ENCODE data around the gene SEC14L3. TPM values are rescaled to one million over a fixed set of nuclear protein-coding genes. Genes with fewer than 3 reads are reported as not detected.

SEC14L3 gene
- total RNA-seq, 1 donor from 2014 or later = not detected

DNA sequence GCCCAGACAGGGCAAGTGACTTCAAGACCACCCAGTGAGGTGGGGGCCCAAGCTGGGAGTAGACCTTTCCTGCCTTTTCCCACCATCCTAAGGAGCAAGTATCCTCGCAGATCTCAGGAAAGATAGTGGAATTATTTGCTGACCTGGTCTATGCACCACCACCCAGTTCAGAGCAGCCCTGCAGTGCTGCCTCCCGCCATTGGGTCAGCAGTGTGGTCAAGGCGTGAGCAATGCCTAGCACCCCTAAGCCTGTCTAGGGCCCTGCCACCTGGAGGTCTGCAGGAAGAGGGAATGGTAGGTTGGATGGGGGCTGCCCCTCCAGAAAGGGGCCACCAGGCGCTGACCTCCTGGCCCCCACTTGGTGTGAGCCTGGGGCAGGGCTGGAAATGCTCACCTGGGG lies 39.7 kb downstream of the SEC14L3 start:
- intact Hi-C loops (cut with micrococcal nuclease) = no loop called here
- CTCF ChIA-PET = interaction anchor here (1.3 kb wide), 1 partner anchor 144 kb away, joined by 4 read pairs; no protein-coding TSS in a partner anchor
- Mint-ChIP-seq H3K27me3 (no peaks in the 10 kb centered on the region), H3K27ac (no peak overlapping the region), H3K4me3 (no peak overlapping the region), H3K9me3 (peaks cover 5% of the 10 kb centered on the region), H3K36me3 (ENCODE audit: low read depth) (peaks cover 20% of the 10 kb centered on the region), H3K4me1 (peaks cover 16% of the 10 kb centered on the region)
- DNase-seq (no peak), ATAC-seq (ENCODE audit: low read depth) (no peak)
- TF ChIP-seq, protein P1, sequence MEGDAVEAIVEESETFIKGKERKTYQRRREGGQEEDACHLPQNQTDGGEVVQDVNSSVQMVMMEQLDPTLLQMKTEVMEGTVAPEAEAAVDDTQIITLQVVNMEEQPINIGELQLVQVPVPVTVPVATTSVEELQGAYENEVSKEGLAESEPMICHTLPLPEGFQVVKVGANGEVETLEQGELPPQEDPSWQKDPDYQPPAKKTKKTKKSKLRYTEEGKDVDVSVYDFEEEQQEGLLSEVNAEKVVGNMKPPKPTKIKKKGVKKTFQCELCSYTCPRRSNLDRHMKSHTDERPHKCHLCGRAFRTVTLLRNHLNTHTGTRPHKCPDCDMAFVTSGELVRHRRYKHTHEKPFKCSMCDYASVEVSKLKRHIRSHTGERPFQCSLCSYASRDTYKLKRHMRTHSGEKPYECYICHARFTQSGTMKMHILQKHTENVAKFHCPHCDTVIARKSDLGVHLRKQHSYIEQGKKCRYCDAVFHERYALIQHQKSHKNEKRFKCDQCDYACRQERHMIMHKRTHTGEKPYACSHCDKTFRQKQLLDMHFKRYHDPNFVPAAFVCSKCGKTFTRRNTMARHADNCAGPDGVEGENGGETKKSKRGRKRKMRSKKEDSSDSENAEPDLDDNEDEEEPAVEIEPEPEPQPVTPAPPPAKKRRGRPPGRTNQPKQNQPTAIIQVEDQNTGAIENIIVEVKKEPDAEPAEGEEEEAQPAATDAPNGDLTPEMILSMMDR (IDR thresholded peaks at IDR 0.05) = no peak
- POLR2A ChIA-PET = interaction anchor here (0.5 kb wide), 1 partner anchor 268 kb away, joined by 3 read pairs; no protein-coding TSS in a partner anchor

DNA sequence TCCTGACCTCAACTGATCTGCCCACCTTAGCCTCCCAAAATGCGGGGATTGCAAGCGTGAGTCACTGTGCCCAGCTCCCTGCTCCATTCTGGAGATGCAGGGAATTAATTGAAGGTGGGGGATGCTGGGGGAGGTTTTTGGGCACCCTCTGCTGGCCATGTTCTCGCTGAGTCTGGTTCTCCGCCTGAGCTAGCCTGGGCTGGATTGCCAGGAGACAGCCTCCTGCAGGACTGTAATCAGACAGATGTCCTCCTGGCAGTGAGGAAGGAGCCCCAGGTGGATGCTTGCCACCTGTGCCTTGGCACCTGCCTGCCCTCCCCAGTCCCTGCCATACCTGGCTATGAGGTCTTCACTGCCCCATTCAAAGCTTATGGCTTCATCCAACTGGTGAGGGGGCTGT lies 40.9 kb downstream of the SEC14L3 start:
- DNase-seq (no peak), ATAC-seq (ENCODE audit: low read depth) (no peak)
- ChIA-PET POLR2A (interaction anchor here (1.0 kb wide), 1 partner anchor 8 kb away, joined by 3 read pairs; no protein-coding TSS in a partner anchor), CTCF (interaction anchor here (0.6 kb wide), 1 partner anchor 42 kb away, joined by 3 read pairs; no protein-coding TSS in a partner anchor)
- Mint-ChIP-seq H3K4me3 (no peak overlapping the region), H3K9me3 (peaks cover 3% of the 10 kb centered on the region), H3K36me3 (ENCODE audit: low read depth) (peaks cover 27% of the 10 kb centered on the region), H3K27ac (no peak overlapping the region), H3K27me3 (no peaks in the 10 kb centered on the region), H3K4me1 (peaks cover 26% of the 10 kb centered on the region)
- intact Hi-C loops (cut with micrococcal nuclease) = no loop called here
- TF ChIP-seq, protein P1 (IDR thresholded peaks at IDR 0.05) = no peak

DNA sequence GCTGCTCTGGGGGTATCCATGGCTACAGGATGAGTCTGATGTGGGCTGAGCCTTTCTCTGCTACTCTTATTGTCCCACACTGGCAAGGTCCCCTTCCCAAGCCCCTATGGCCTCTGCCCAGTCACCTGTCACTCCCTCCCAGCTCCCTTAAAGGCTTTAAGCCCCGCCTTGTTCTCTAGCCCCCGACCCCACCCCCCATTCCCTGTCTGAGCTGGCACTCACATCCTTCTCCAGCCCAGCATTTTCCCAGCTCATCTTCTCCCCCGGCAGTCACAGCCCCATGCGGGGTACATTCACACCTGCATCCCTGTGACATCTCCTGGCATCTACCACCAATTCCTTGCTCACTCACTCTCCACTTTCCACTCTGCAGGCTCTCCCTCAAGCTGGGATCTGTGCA lies 41.9 kb downstream of the SEC14L3 start:
- H3K4me1 Mint-ChIP-seq = peaks cover 23% of the 10 kb centered on the region
- no peak overlapping the region for H3K4me3 Mint-ChIP-seq
- no peaks in the 10 kb centered on the region for H3K9me3 Mint-ChIP-seq
- intact Hi-C loops (cut with micrococcal nuclease) = loop anchor here (10.0 kb wide), 2 partner anchors 655 to 825 kb away; partner anchors contain the start of genes NF2 and SMTN
- DNase-seq = no peak
- peaks cover 28% of the 10 kb centered on the region for H3K36me3 Mint-ChIP-seq (ENCODE audit: low read depth)
- POLR2A ChIA-PET = no interaction called here
- no peak overlapping the region for H3K27ac Mint-ChIP-seq
- ATAC-seq (ENCODE audit: low read depth) = no peak
- TF ChIP-seq, protein P1 (IDR thresholded peaks at IDR 0.05) = no peak
- no peaks in the 10 kb centered on the region for H3K27me3 Mint-ChIP-seq
- CTCF ChIA-PET = interaction anchor here (1.1 to 1.5 kb wide), 2 partner anchors 38 to 142 kb away, joined by 3 to 4 read pairs; no protein-coding TSS in a partner anchor

DNA sequence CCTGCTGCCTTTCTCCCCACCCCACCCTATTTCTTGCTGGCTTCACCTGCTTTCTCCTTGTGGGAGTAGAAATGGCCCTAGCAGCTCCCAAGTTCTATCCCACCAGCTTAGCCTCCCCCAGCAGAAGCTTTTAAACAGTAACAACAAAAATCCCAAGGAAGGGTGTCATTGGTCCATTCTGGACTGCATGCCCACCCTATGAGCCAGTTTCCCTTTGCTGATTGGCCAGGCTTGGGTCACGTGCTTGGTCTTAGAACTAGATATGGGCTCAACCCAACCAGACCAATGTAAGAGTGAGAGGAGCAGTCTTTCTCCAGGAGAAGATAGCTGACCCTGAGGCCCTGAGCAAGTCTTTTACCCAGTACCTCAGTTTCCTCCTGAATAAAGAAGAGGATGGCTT lies 43.9 kb downstream of the SEC14L3 start:
- Mint-ChIP-seq H3K36me3 (ENCODE audit: low read depth) (peaks cover 29% of the 10 kb centered on the region), H3K27ac (no peak overlapping the region), H3K4me3 (no peak overlapping the region), H3K27me3 (no peaks in the 10 kb centered on the region), H3K4me1 (peaks cover 36% of the 10 kb centered on the region), H3K9me3 (no peaks in the 10 kb centered on the region)
- ChIA-PET POLR2A (no interaction called here), CTCF (no interaction called here)
- TF ChIP-seq, protein P1 (IDR thresholded peaks at IDR 0.05) = no peak
- DNase-seq (no peak), ATAC-seq (ENCODE audit: low read depth) (no peak)
- intact Hi-C loops (cut with micrococcal nuclease) = loop anchor here (10.0 kb wide), 2 partner anchors 657 to 823 kb away; partner anchors contain the start of genes NF2 and SMTN

Data from activated B cell treated with CpG ODN at 0.5 μM for 24 hours (primary cell).